ENCODE results near the gene RPL22L1. TPM values are rescaled to one million over a fixed set of nuclear protein-coding genes. Genes with fewer than 3 reads are reported as not detected.
"Not testable (repeated sequence)": the region's sequence is repeated elsewhere in the genome, so short reads cannot be mapped to it uniquely, and the experiment has no call there.

RPL22L1 gene
- total RNA-seq, 2 experiments from 2014 or later: 274 to 279 TPM

DNA sequence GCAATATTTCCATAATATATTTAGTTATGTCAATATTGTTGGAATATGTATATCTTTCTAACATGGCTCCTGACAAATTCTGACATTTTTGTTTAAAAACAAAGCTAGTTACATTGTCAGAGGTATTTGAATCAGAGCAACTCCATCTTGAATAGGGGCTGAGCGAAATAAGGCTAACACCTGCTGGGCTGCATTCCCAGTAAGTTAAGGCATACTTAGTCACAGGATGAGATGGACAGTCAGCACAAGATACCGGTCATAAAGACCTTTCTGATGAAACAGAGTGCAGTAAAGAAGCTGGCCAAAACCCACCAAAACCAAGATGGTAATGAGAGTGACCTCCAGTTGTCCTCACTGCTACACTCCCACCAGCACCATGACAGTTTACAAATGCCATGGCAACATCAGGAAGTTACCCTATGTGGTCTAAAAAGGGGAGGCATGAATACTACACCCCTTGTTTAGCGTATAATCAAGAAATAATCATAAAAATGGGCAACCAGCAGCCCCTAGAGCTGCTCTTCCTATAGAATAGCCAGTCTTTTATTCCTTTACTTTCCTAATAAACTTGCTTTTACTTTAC, 30.4 kb downstream of the RPL22L1 start:
- ChIA-PET POLR2A (no interaction called here), CTCF (no interaction called here)

DNA sequence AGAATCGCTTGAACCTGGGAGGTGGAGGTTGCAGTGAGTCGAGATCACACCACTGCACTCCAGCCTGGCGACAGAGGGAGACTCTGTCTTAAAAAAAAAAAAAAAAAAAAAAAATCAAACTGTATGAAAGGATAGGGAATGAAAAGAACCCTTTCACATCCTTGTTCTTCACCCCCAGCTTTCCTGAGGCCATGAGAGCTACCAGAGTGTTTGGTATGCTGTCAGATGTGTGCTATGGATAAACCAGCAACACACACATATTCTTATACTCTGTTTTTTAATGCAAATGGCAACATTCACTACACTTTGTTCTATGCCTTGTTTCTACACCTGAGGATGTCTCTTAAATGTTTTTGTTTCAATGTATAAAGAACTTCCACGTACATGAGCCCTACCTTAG, 33.5 kb downstream of the RPL22L1 start:
- ChIA-PET CTCF (no interaction called here), POLR2A (no interaction called here)

DNA sequence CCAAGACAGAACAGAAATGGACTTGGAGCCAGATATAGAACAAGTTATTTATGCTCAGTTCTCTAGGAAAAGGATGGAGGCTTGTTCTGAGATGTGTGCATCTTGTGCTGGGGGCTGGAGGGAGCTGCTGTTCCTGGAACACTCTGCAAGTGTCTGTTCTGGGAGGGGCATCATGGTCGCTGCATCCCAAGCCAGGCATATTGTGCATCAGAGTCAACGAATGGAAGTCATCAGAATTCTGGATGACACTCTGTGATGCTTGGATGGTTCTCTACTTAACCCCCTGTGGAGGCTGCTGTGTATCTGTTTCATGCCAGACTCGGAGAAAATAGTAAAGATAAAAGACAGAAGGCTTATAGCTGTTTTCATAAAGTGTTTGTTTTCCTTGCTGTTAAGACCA, 34.7 kb downstream of the RPL22L1 start:
- ChIA-PET POLR2A (no interaction called here), CTCF (no interaction called here)

GRCh38 chr3:170830580-170830979, 39.4 kb downstream of the RPL22L1 start:
- CTCF ChIA-PET: no interaction called here
- POLR2A ChIA-PET: no interaction called here

DNA sequence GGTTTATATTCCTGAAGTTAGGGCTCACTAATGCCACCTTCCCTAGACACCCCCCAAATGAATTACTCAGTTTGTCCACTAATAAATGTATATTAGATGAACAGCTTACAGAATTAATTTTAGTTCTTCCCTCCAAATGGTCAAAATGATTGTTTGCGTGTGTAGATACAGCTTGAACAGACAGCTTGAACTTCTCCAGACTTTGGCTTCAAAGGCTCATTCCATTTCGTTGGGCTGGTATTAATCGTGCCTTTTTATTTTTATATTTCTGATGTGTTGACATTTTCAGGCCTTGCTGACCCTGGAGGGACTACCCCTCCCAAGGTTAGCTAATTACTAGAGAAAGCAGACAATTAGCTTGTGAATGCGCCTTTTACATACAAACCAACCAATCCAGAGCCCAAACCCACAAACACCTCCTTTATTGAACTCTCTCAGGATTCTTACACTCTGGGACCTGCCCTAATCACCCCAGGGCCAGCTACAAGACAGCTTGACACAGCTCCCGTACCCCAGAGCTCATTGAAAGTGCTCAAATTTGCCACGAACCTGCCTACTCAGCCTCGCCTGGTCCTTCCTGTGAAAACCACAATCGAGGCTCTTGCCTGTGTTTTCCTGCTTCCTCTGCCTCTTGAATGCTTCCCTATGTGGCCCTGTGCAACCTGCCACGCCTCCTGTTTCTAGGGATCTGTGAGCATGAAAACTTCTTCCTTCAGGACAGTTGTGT, 40.3 kb downstream of the RPL22L1 start:
- POLR2A ChIA-PET: no interaction called here
- CTCF ChIA-PET: no interaction called here

- ChIA-PET CTCF (no interaction called here), POLR2A (no interaction called here)
These were observed 43.9 kb downstream of the RPL22L1 start for GRCh38 chr3:170826047-170826446.

GRCh38 chr3:170823562-170823961, 46.4 kb downstream of the RPL22L1 start:
- CTCF ChIA-PET: not testable (repeated sequence)

GRCh38 chr3:170818325-170818724, 51.7 kb downstream of the RPL22L1 start:
- POLR2A ChIA-PET, CTCF ChIA-PET: not testable (repeated sequence)

More at GRCh38 chr3:170823562-170823961, 46.4 kb downstream of the RPL22L1 start:
- POLR2A ChIA-PET: not testable (repeated sequence)

GRCh38 chr3:170817471-170817870, 52.5 kb downstream of the RPL22L1 start:
- CTCF ChIA-PET: not testable (repeated sequence)

DNA sequence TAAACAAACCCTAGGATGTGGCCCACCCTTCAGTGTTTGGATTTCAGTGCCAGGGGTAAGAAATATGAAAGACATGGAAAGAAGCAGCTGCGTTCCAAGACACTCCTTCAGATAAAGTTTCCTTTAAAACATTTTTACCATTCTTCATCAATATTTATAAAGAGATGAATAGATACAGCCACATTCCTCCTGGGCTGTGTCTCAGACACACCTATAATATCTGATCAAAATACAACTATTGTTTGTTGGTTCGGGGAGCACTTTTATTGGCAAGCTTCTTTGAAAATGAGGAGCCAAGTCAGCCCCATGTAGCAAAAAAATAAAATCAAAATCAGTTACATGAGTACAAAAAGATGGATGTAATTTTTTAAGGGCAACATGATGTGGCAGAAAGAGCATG, 53.2 kb downstream of the RPL22L1 start:
- CTCF ChIA-PET: interaction anchor here (0.7 kb wide), 1 partner anchor 12 kb away, joined by 3 read pairs; no protein-coding TSS in a partner anchor
- POLR2A ChIA-PET: no interaction called here

More at GRCh38 chr3:170817471-170817870, 52.5 kb downstream of the RPL22L1 start:
- POLR2A ChIA-PET: not testable (repeated sequence)

- CTCF ChIA-PET: interaction anchor here (0.7 kb wide), 1 partner anchor 11 kb away, joined by 3 read pairs; no protein-coding TSS in a partner anchor
- POLR2A ChIA-PET: no interaction called here
These were observed 53.7 kb downstream of the RPL22L1 start for GRCh38 chr3:170816341-170816740.

DNA sequence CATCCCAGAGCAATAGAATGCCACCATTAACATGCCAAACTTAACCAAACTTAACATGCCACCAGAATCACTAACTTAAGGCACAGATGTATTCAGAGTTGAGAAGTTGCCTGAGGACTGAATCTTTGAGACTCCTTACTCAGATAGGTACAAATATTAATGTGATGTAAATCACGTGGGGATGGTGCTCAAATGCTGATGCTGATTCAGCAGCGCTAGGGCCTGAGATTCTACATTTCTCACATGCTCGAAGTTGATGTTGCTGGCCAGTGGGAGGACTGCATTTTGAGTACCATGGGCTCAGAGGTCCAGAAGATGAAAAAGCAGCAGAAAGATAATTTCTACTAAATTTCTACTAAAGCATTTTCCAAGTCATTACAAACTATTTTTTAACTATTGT, 54.1 kb downstream of the RPL22L1 start:
- CTCF ChIA-PET: interaction anchor here (1.3 kb wide), 1 partner anchor 403 kb away, joined by 4 read pairs; no protein-coding TSS in a partner anchor
- POLR2A ChIA-PET: no interaction called here

DNA sequence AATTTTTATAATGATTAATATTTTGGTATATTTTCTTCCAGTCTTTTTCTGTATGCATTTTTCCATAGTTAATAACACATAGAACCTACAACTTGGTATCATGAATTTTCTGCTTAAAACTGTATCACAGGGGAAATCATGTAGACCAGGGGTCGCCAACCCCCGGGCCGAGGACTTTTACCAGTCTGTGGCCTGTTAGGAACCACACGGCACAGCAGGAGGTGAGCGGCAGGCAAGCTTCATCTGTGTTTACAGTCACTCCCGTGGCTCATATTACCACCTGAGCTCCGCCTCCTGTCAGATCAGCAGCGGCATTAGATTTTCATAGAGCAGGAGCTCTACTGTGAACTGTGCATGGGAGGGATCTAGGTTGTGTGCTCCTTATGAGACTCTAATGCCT, 54.7 kb downstream of the RPL22L1 start:
- ChIA-PET CTCF (interaction anchor here (0.6 to 1.3 kb wide), 2 partner anchors 68 to 402 kb away, joined by 3 to 4 read pairs; no protein-coding TSS in a partner anchor), POLR2A (no interaction called here)

Other genes starting within 250 kb of the RPL22L1 start
- 10 to 100 TPM in 1 of 2 experiments, 1 to 10 TPM in 1; 9.4 to 12.2 TPM for gene EIF5A2, start 38.4 kb upstream of the RPL22L1 start, total RNA-seq
- not detected for gene SLC2A2, start 156.5 kb upstream of the RPL22L1 start, total RNA-seq